ENCODE data around the gene MUC4. TPM values are rescaled to one million over a fixed set of nuclear protein-coding genes. Genes with fewer than 3 reads are reported as not detected.

The MUC4 gene
- total RNA-seq, 2 donors from 2014 or later, result 0.35 to 2.3 TPM

GRCh38 chr3:195708061-195708460 lies 103.7 kb downstream of the MUC4 start:
- Histone ChIP-seq H3K9ac (ENCODE audit: extremely low read depth, low read length, poor library complexity, severe bottlenecking) (no peak overlapping the region), H3K4me1 (ENCODE audit: control insufficient read depth, insufficient read depth, low read length) (peaks cover 10% of the 10 kb centered on the region), H3K4me3 (ENCODE audit: low read length) (no peak overlapping the region), H3K27me3 (ENCODE audit: control insufficient read depth, insufficient read depth, low read length, poor library complexity, severe bottlenecking) (no peaks in the 10 kb centered on the region), H3K36me3 (ENCODE audit: control insufficient read depth, insufficient read depth, low read length) (no peaks in the 10 kb centered on the region), H3K9me3 (ENCODE audit: control insufficient read depth, low read length) (peaks cover 5% of the 10 kb centered on the region), H3K27ac (ENCODE audit: low read depth, low read length) (no peak overlapping the region)
- H3K27ac Mint-ChIP-seq, result no peak overlapping the region
- no peak for TF ChIP-seq CTCF (conservative IDR thresholded peaks at IDR 0.05)
- peaks cover 7% of the 10 kb centered on the region for H3K36me3 Mint-ChIP-seq (ENCODE audit: low read depth)
- H3K9me3 Mint-ChIP-seq, result peaks cover 48% of the 10 kb centered on the region
- DNase-seq, result no peak
- no peak overlapping the region for H3K4me3 Mint-ChIP-seq
- peaks cover 46% of the 10 kb centered on the region for H3K4me1 Mint-ChIP-seq
- 74 to 76% methylated on average over 6 of the region's 6 CpGs for WGBS, 2 experiments (ENCODE audit: insufficient coverage in 1 of 2, insufficient read length in 1 of 2)
- no peaks in the 10 kb centered on the region for H3K27me3 Mint-ChIP-seq (ENCODE audit: insufficient read depth)

- peaks cover 30% of the 10 kb centered on the region for H3K9me3 Mint-ChIP-seq
- 84 to 86% methylated on average over 9 of the region's 9 CpGs for WGBS, 2 experiments (ENCODE audit: insufficient coverage in 1 of 2, insufficient read length in 1 of 2)
- Histone ChIP-seq H3K4me3 (ENCODE audit: low read length) (peak overlapping the region; percentile 21), H3K27me3 (ENCODE audit: control insufficient read depth, insufficient read depth, low read length, poor library complexity, severe bottlenecking) (no peaks in the 10 kb centered on the region), H3K36me3 (ENCODE audit: control insufficient read depth, insufficient read depth, low read length) (no peaks in the 10 kb centered on the region), H3K4me1 (ENCODE audit: control insufficient read depth, insufficient read depth, low read length) (peaks cover 10% of the 10 kb centered on the region), H3K9me3 (ENCODE audit: control insufficient read depth, low read length) (peaks cover 5% of the 10 kb centered on the region), H3K9ac (ENCODE audit: extremely low read depth, low read length, poor library complexity, severe bottlenecking) (no peak overlapping the region), H3K27ac (ENCODE audit: low read depth, low read length) (no peak overlapping the region)
- peaks cover 7% of the 10 kb centered on the region for H3K36me3 Mint-ChIP-seq (ENCODE audit: low read depth)
- TF ChIP-seq CTCF (conservative IDR thresholded peaks at IDR 0.05), result no peak
- H3K4me3 Mint-ChIP-seq, result peak overlapping the region; percentile 10
- peaks cover 37% of the 10 kb centered on the region for H3K4me1 Mint-ChIP-seq
- no peaks in the 10 kb centered on the region for H3K27me3 Mint-ChIP-seq (ENCODE audit: insufficient read depth)
- peak; percentile 74 for DNase-seq
- H3K27ac Mint-ChIP-seq, result peak overlapping the region; percentile 16
These were observed 106.4 kb downstream of the MUC4 start for GRCh38 chr3:195705081-195705991.

- no peak overlapping the region for H3K4me3 ChIP-seq (ENCODE audit: low read length)
- H3K4me1 Mint-ChIP-seq, result peaks cover 31% of the 10 kb centered on the region
- no peak overlapping the region for H3K27ac Mint-ChIP-seq
- no peak overlapping the region for H3K9ac ChIP-seq (ENCODE audit: extremely low read depth, low read length, poor library complexity, severe bottlenecking)
- peaks cover 5% of the 10 kb centered on the region for H3K9me3 ChIP-seq (ENCODE audit: control insufficient read depth, low read length)
- WGBS, 2 experiments (ENCODE audit: insufficient coverage in 1 of 2, insufficient read length in 1 of 2), result 76 to 79% methylated on average over 9 of the region's 9 CpGs
- H3K27me3 Mint-ChIP-seq (ENCODE audit: insufficient read depth), result no peaks in the 10 kb centered on the region
- no peak for TF ChIP-seq CTCF (conservative IDR thresholded peaks at IDR 0.05)
- no peak overlapping the region for H3K4me3 Mint-ChIP-seq
- no peak overlapping the region for H3K27ac ChIP-seq (ENCODE audit: low read depth, low read length)
- H3K9me3 Mint-ChIP-seq, result peaks cover 22% of the 10 kb centered on the region
- DNase-seq, result peak; percentile 56
- H3K4me1 ChIP-seq (ENCODE audit: control insufficient read depth, insufficient read depth, low read length), result peaks cover 10% of the 10 kb centered on the region
- H3K36me3 ChIP-seq (ENCODE audit: control insufficient read depth, insufficient read depth, low read length), result no peaks in the 10 kb centered on the region
- H3K27me3 ChIP-seq (ENCODE audit: control insufficient read depth, insufficient read depth, low read length, poor library complexity, severe bottlenecking), result no peaks in the 10 kb centered on the region
- H3K36me3 Mint-ChIP-seq (ENCODE audit: low read depth), result peaks cover 4% of the 10 kb centered on the region
These were observed 107.2 kb downstream of the MUC4 start for GRCh38 chr3:195704433-195704999.
